Superior temporal gyrus (tissue), 1 donor: ENCODE results near the gene GSTM4.
"Not testable (repeated sequence)": the region's sequence is repeated elsewhere in the genome, so short reads cannot be mapped to it uniquely, and the experiment has no call there.

Experiments
- DNase-seq: peaks from one replicate; pipeline ENCODE4 v3.0.0-alpha.2; 2016; ENCODE audit errors: extremely low spot score

Gene GSTM4

GRCh38 chr1:109637446-109637845 is 18.5 kb upstream of the GSTM4 start:
- no peak for DNase-seq

GRCh38 chr1:109639063-109639840 is 16.6 kb upstream of the GSTM4 start:
- no peak for DNase-seq

- DNase-seq, result no peak
These were observed 16.1 kb upstream of the GSTM4 start for GRCh38 chr1:109639841-109640184.

DNA sequence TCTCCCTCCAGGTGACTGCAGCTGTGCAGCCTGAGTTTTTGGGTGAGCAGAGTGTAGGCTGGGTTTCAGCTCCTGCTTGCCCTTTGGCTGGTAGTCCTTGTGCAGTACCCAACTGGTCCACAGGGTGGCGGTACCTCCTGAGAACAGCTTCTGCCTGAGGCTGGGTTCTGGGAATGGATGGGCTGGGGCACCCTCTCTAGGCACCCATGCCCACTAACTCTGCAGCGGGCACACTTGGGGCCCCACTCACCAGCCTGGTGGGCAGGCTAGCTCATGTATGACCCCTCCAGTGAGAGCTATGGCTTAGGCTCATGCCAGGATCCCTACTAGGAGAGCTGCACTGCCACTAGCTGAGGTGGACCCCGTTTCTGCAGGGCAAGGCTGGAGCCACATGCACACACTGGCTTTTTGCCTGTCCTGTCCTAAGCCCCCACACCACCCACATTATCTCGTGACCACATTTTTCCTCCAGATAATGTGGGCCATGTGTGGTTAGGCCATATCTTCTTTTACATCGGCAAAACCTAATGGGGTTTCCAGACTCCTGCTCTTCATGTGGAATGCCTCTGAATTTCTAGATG is 15.5 kb upstream of the GSTM4 start:
- peak; percentile 88 for DNase-seq

DNA sequence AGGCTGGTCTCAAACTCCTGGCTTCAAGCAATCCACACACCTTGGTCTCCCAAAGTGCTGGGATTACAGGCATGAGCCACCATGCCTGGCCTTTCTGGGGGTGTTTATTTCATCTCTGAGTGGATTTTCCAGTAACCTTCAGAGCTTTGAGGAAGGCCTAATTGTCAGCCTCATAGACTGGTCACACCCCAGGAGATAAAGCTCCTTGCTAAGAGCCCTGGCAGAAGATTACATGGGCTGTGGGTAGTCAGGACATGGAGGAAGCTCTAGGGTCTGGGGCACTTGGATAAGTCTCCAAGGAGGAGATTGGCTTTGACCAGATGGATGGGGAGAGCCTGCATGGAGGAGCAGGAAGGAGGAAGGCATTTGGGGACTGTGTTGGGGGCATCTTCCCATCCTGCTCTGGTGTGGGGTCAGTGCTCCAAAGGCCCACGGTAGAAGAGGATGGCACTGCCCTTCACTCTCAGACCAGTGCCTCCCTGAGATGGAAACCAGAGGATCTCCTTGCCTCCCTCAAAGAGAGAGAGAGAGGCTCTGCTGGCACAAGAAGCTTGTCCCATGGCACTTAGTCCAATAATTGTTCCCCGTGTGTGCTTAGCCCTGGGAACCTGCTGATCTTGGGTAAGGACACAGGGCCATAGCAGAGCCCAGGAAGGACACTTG is 14.7 kb upstream of the GSTM4 start:
- DNase-seq, result no peak

- DNase-seq, result no peak
These were observed 14.0 kb upstream of the GSTM4 start for GRCh38 chr1:109641861-109642260.

DNA sequence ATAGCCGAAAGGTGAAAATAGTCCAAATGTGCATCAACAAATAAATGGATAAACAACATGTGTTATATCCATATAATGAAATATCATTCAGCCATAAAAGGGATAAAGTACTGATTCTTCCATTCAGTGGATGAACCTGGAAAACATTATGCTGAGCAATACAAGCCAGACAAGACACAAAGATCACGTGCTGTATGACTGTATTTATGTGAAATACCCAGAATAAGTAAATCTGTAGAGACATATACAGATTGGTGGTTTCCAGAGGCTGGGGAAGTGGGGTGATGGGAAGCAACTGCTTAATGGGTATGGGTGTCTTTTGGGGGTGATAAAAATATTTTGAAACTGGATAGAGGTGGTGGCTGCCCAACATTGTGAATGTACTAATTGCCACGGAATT is 13.3 kb upstream of the GSTM4 start:
- no peak for DNase-seq

DNA sequence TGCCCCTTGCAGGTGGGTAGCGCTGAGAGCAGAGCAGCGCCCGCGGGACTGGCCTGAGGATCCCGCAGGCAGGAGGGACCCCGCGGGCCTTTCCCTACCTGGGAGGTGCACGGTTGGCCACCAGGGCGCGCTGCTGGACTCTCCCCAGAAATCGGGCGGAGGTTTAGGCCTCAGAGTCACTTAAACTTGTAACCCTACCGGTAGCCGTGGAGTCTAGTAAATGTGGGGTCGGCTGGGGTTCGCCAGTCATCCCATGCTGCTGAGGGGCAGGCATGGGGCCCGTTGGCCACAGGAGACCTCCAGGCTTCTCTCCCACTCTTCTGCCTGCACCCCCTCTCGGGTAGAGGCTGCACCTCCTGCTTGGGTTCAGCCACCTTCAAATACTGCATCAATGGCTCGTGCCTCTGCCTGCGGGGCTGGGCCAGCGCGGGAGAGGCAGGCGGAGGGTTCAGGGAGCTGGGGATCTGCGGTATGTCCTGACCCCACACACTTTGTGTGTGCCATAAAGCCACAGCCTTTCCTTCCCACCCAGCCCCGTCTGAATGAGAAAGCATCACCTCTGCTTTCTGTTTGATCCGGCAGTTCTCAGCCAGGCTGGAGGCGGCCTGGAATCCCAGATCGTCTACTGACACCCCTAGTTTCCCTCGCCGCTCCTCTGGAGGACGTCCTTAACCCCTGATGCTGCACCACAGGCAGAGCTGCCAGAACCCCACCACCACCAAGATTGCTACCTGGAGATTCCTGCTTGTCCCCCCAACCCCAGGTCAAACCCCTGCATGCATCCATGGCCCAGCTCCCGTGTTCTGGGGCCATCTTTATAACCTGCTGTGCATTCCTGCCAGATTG is 12.3 kb upstream of the GSTM4 start:
- no peak for DNase-seq

DNA sequence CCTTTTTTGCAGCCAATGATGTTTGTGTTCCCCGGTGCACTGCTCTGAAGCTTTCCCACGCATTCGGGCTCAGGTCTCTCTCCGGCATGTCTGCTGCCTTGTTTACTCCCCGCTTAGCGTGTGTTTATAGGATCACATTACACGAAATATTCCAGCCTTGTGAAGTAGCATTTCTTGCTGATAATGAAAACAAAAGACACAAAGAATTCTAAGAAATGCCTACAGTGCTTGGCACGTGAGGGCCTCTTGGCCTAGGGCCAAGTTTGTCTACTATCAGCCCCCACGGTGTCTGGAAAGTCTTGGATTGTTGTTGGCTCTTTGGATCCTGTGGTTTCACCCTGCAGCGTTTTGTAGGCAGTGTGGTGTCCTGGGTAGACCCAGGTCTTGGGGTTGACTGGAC is 11.2 kb upstream of the GSTM4 start:
- DNase-seq, result no peak

DNA sequence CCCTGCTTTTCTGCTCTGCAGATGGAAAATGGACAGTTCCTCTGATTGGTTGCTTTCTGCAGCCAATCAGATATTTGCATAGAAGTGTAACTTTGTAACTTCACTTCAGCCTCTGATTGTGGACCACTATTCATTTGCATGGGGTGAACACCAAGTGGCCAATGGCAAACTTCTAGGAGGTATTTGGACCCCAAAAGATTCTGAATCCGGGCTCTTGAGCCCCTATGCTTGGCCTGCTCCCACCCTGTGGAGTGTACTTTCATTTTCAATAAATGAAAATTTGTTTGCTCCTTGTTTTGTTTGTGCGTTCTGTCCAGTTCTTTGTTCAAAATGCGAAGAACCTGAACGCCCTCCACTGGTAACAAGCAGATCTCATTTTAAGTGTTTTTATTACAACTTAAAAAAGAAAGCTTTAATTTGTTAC is 6.4 kb upstream of the GSTM4 start:
- peak; percentile 68 for DNase-seq

- DNase-seq, result no peak
These were observed 5.3 kb upstream of the GSTM4 start for GRCh38 chr1:109650609-109651008.

- no peak for DNase-seq
These were observed 3.5 kb upstream of the GSTM4 start for GRCh38 chr1:109652402-109652801.

- DNase-seq, result no peak
These were observed 2.6 kb upstream of the GSTM4 start for GRCh38 chr1:109653306-109653705.

DNA sequence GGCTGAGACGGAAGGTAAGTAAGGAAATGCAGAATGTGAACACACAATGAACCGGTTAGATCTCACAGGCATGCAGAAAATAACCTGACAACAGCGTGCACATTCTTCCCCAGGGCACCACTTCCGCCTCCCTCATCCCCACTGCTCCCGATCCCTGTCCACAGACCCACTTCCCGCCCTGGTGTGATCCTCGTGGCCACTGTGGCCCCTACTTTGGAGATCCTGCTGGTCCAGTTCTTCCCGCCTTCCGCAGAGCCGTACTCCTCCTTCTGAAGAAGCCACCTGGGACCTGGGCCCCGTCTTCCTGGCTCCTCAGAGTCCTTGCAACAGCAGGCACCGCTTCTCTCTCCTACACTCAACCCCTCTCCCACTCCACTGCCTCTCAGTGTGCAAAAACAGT is 1.4 kb upstream of the GSTM4 start:
- no peak for DNase-seq

DNA sequence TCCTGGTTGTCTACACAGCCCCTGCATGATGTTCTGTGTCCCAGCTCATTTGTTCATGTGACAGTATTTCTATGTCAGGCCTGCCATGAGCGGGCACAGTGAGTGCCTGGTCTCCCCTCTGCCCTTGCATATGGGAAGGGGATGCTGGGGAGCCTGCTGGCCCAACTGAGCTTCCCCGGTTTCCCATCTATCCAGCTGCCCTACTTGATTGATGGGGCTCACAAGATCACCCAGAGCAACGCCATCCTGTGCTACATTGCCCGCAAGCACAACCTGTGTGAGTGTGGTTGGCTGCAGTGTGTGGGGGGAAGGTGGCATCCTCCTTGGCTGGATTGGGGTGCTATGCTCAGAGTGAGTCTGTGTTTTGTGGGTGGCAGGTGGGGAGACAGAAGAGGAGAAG is 1.5 kb downstream of the GSTM4 start:
- DNase-seq, result no peak

DNA sequence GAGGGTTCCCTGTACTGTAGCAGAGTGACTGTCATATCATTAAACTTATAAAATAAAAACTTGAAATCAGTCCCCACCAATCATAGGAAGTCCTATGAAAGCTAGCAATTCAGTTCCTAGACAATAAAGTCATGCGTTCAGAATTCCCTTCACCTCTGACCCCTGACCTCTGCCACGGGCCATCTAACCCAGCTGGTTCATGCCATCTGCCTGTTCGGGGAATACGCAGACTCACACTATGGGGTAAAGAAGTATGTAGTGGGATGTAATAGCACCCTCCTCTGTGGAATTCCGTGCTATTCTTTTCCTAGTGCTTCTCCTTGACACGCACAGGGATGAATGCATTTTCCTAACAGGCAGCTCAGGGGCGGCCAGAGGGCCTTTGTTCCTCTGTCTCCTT is 2.1 kb downstream of the GSTM4 start:
- no peak for DNase-seq

DNA sequence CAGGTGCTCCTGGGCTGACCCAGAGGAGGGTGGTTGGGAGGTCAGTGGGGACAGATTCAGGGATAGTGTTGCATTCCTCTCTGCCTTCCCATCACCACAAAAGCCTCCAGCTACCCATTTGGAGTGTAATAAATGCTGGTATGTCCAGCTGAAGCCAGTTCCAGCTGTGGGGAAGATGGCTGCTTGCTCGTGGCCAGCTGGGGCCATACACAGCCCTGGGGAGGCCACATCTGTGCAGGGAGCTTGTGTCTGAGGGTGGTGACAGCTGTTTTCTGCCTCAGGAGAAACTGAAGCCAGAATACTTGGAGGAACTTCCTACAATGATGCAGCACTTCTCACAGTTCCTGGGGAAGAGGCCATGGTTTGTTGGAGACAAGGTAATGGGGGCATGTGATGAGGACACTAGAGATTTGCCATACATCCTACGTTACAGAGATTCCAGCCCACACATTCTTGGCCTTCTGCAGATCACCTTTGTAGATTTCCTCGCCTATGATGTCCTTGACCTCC is 2.7 kb downstream of the GSTM4 start:
- DNase-seq, result no peak

DNA sequence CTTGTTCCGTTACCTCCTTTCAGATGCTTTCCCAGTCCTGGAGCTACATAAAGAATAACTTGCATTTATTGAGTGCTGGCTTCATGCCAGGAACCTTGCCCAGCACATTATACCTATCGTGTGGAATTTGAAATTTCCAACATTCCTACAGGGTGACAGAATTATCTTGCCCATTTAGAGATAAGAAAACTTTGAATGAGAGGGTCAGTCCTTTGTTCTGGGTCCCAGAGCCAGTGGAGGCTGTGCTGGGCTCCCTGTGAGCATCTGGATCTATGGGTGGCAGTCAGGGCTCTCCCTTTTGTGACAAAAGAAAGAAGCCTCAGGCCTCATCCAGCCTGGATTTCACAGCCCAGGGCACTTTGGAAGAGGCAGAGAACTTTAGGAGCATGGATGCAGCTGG is 3.2 kb downstream of the GSTM4 start:
- DNase-seq, result no peak

DNA sequence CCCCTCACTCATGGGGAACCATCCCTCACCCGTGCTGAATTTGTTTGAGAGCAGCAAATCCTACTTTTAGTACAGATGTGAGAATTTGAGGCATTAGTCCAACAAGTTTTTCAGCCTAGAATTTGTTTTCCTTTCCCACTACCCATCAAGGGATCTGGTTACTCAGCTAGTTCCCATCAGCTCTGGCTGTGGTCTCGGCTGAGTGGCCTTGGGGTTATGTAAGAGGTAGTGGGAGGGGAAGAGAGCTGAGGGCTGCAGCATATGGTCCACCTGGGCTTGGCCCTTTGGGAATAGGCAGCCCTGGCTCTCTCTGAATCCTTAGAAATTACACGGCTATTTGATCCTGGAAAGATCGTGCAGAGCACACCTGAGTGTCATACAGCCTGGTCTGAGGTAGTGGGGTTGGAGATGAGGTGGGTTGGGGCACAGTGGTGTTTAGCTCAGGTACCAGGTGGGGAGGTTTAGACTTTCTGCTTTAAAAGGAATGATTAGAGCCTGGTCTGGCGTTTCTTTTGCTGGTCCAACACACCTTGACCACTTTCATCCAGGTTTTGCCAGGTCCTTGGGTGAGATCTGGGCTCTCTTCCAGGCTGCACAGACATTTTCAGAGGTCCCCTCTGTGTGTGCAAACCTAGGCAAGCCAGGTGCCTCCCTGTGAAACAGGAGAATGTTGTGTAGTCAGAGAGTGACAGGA is 4.2 kb downstream of the GSTM4 start:
- DNase-seq, result no peak

- DNase-seq, result not testable (repeated sequence)
These were observed 4.8 kb downstream of the GSTM4 start for GRCh38 chr1:109660691-109661026.

- no peak for DNase-seq
These were observed 5.5 kb downstream of the GSTM4 start for GRCh38 chr1:109661391-109661790.

DNA sequence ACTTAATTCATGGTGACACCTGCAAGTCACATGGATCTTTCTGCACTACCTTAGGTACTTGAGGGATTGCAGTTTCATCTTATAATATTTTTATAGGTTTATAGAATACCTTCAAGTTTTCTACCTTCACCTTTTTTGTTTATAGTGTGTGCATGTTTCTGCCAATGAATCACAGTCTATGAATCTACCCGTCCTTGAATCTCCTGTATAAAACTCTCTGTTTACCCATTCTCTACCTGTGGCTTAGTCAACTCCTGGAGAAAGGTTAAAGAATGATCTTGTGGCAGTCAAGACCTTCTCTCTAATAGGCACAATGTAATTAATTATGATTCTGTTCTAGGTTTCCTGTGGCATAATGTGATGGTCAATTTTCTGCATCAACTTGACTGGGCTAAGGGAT is 8.8 kb downstream of the GSTM4 start:
- peak; percentile 1 for DNase-seq
